ENCODE results near the gene FARP2. TPM values are rescaled to one million over a fixed set of nuclear protein-coding genes. Genes with fewer than 3 reads are reported as not detected.

Gene FARP2
- total RNA-seq, 1 experiment from 2014 or later: 29.9 TPM

GRCh38 chr2:241483305-241483704 is 127.2 kb downstream of the FARP2 start:
- H3K9me2 ChIP-seq (replicated peaks; ENCODE audit: low read length): no peaks in the 10 kb centered on the region
- no peaks in the 10 kb centered on the region for H3K27me3 ChIP-seq (ENCODE audit: low read length)
- intact Hi-C loops (cut with micrococcal nuclease): no loop called here
- POLR2A ChIA-PET (ENCODE audit: unreplicated experiment): no interaction called here
- no TSS peak for BruUV-seq (replicated peaks)
- CTCF ChIA-PET: no interaction called here
- H3F3A ChIP-seq (ENCODE audit: low read length, unreplicated experiment): no peaks in the 10 kb centered on the region
- no peak overlapping the region for H3K9ac ChIP-seq (ENCODE audit: low read length)
- no peak overlapping the region for H3K27ac ChIP-seq (ENCODE audit: low read length)
- H3K79me2 ChIP-seq (ENCODE audit: low read length): no peaks in the 10 kb centered on the region
- no peak for TF ChIP-seq EZH2 (IDR thresholded peaks at IDR 0.05; ENCODE audit: low read length, unreplicated experiment)
- TF ChIP-seq, protein P1, sequence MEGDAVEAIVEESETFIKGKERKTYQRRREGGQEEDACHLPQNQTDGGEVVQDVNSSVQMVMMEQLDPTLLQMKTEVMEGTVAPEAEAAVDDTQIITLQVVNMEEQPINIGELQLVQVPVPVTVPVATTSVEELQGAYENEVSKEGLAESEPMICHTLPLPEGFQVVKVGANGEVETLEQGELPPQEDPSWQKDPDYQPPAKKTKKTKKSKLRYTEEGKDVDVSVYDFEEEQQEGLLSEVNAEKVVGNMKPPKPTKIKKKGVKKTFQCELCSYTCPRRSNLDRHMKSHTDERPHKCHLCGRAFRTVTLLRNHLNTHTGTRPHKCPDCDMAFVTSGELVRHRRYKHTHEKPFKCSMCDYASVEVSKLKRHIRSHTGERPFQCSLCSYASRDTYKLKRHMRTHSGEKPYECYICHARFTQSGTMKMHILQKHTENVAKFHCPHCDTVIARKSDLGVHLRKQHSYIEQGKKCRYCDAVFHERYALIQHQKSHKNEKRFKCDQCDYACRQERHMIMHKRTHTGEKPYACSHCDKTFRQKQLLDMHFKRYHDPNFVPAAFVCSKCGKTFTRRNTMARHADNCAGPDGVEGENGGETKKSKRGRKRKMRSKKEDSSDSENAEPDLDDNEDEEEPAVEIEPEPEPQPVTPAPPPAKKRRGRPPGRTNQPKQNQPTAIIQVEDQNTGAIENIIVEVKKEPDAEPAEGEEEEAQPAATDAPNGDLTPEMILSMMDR (conservative IDR thresholded peaks at IDR 0.05; ENCODE audit: low read depth, low read length): no peak
- no peak for TF ChIP-seq EZH2phosphoT487 (IDR thresholded peaks at IDR 0.05; ENCODE audit: borderline replicate concordance, low read length)
- H3K4me2 ChIP-seq (ENCODE audit: low read length): no peak overlapping the region
- H3K36me3 ChIP-seq (ENCODE audit: low read depth, low read length): no peaks in the 10 kb centered on the region
- no peak overlapping the region for H3K4me3 ChIP-seq (ENCODE audit: low read length)
- ATAC-seq (no peak), DNase-seq (no peak)
- no peaks in the 10 kb centered on the region for H3K9me3 ChIP-seq (ENCODE audit: low read length)
- no peaks in the 10 kb centered on the region for H3K4me1 ChIP-seq (ENCODE audit: insufficient read depth, low read length)
- H2AFZ ChIP-seq (ENCODE audit: low read length): no peak overlapping the region
- no peaks in the 10 kb centered on the region for H4K20me1 ChIP-seq (ENCODE audit: low read length)

GRCh38 chr2:241485172-241485911 is 129.3 kb downstream of the FARP2 start:
- POLR2A ChIA-PET (ENCODE audit: unreplicated experiment): no interaction called here

GRCh38 chr2:241489088-241489487 is 133.0 kb downstream of the FARP2 start:
- intact Hi-C loops (cut with micrococcal nuclease): no loop called here
- Histone ChIP-seq H2AFZ (ENCODE audit: low read length) (no peak overlapping the region), H3K27me3 (ENCODE audit: low read length) (no peaks in the 10 kb centered on the region), H3K4me2 (ENCODE audit: low read length) (no peak overlapping the region), H3K36me3 (ENCODE audit: low read depth, low read length) (0 out of 2 replicates have a peak, but pooled peaks cover 4% of the 10 kb centered on the region), H3F3A (ENCODE audit: low read length, unreplicated experiment) (no peaks in the 10 kb centered on the region), H4K20me1 (ENCODE audit: low read length) (no peaks in the 10 kb centered on the region), H3K79me2 (ENCODE audit: low read length) (no peaks in the 10 kb centered on the region), H3K4me1 (ENCODE audit: insufficient read depth, low read length) (no peaks in the 10 kb centered on the region), H3K9ac (ENCODE audit: low read length) (no peak overlapping the region), H3K4me3 (ENCODE audit: low read length) (no peak overlapping the region), H3K9me3 (ENCODE audit: low read length) (no peaks in the 10 kb centered on the region), H3K9me2 (replicated peaks; ENCODE audit: low read length) (no peaks in the 10 kb centered on the region), H3K27ac (ENCODE audit: low read length) (no peak overlapping the region)
- ChIA-PET POLR2A (ENCODE audit: unreplicated experiment) (no interaction called here), CTCF (no interaction called here)
- ATAC-seq (no peak), DNase-seq (no peak)
- BruUV-seq (replicated peaks): no TSS peak
- TF ChIP-seq, protein P1 (conservative IDR thresholded peaks at IDR 0.05; ENCODE audit: low read depth, low read length): no peak
- TF ChIP-seq EZH2phosphoT487 (IDR thresholded peaks at IDR 0.05; ENCODE audit: borderline replicate concordance, low read length): no peak
- no peak for TF ChIP-seq EZH2 (IDR thresholded peaks at IDR 0.05; ENCODE audit: low read length, unreplicated experiment)

More at GRCh38 chr2:241485172-241485911, 129.3 kb downstream of the FARP2 start:
- no peaks in the 10 kb centered on the region for H3K9me3 ChIP-seq (ENCODE audit: low read length)
- intact Hi-C loops (cut with micrococcal nuclease): no loop called here
- no peak overlapping the region for H2AFZ ChIP-seq (ENCODE audit: low read length)
- no peak for ATAC-seq
- H3K9me2 ChIP-seq (replicated peaks; ENCODE audit: low read length): no peaks in the 10 kb centered on the region
- TF ChIP-seq, protein P1 (conservative IDR thresholded peaks at IDR 0.05; ENCODE audit: low read depth, low read length): no peak
- no peak for DNase-seq
- H3K79me2 ChIP-seq (ENCODE audit: low read length): no peaks in the 10 kb centered on the region
- H3K36me3 ChIP-seq (ENCODE audit: low read depth, low read length): no peaks in the 10 kb centered on the region
- no peaks in the 10 kb centered on the region for H4K20me1 ChIP-seq (ENCODE audit: low read length)
- H3K4me2 ChIP-seq (ENCODE audit: low read length): no peak overlapping the region
- no peaks in the 10 kb centered on the region for H3K27me3 ChIP-seq (ENCODE audit: low read length)
- H3K4me3 ChIP-seq (ENCODE audit: low read length): no peak overlapping the region
- no peak overlapping the region for H3K9ac ChIP-seq (ENCODE audit: low read length)
- no peaks in the 10 kb centered on the region for H3K4me1 ChIP-seq (ENCODE audit: insufficient read depth, low read length)
- no peaks in the 10 kb centered on the region for H3F3A ChIP-seq (ENCODE audit: low read length, unreplicated experiment)
- H3K27ac ChIP-seq (ENCODE audit: low read length): no peak overlapping the region
- BruUV-seq (replicated peaks): no TSS peak
- CTCF ChIA-PET: no interaction called here

Measured in PC-3 (cell line).